ENCODE data around the gene GRIN2D.
"Not testable (repeated sequence)": the region's sequence is repeated elsewhere in the genome, so short reads cannot be mapped to it uniquely, and the experiment has no call there.

GRIN2D gene

DNA sequence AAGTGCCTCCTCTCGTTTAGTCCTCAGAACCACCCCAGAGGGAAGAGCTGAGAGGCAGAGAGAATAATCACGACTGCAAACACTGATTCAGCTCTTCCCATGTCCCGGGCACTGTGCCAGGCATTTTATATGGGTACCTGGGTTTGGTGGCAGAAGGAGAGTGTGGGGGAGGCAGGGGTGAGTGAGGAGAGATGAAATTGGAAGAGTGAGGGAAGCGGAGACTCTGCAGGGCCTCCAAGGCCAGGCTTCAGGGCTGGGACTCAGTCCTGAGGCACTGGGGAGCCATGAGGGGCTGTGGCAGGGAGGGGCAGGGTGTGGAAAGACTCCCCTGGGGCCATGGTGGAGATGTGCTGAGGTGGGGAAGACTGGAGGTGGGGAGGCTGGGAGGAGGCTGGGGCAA is 20.6 kb upstream of the GRIN2D start:
- DNase-seq, result no peak

DNA sequence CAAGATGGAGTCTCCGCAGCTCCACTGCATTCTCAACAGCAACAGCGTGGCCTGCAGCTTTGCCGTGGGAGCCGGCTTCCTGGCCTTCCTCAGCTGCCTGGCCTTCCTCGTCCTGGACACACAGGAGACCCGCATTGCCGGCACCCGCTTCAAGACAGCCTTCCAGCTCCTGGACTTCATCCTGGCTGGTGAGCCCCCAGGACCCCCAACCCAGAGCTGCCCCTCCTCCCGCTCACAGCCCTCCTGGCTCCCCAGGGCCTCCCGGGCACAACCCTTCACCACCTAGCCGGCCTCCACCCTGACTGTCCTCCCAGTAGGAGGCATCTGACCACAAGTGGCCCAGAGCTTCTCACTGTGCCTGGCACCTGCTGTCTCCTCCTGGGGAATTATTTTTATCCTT is 19.9 kb upstream of the GRIN2D start:
- DNase-seq, result no peak

DNA sequence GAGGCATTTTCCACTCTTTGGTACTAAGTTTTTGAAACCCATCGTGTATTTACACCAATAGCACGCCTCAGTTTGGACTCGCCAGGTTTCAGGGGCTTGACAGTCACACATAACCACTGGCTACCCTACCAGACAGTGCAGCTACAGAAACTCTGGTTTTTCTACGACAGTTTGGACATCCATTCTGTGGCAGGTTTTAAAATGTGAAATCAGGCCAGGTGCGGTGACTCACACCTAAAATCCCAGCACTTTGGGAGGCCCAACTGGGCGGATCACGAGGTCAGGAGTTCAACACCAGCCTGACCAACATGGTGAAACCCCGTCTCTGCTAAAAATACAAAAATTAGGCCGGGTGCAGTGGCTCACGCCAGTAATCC is 15.3 kb upstream of the GRIN2D start:
- no peak for DNase-seq

DNA sequence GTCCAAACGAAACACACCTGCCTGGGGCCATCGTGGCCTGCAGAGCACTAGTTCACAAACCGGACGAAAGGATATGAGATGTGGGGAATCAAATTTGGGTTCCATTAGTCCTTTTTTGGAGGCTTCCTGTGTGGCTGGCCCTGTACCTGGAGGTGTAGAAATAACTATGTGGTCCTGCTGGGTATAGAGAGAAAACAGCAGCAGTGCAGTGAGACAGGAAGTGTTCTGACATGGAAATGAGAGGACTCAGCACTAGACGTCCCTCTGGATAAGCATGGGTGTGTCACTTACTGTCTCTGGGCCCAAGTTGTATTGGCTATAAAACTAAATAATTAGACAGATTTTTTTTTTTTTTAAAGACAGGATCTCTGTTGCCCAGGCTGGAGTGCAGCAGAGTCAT is 14.4 kb upstream of the GRIN2D start:
- no peak for DNase-seq

DNA sequence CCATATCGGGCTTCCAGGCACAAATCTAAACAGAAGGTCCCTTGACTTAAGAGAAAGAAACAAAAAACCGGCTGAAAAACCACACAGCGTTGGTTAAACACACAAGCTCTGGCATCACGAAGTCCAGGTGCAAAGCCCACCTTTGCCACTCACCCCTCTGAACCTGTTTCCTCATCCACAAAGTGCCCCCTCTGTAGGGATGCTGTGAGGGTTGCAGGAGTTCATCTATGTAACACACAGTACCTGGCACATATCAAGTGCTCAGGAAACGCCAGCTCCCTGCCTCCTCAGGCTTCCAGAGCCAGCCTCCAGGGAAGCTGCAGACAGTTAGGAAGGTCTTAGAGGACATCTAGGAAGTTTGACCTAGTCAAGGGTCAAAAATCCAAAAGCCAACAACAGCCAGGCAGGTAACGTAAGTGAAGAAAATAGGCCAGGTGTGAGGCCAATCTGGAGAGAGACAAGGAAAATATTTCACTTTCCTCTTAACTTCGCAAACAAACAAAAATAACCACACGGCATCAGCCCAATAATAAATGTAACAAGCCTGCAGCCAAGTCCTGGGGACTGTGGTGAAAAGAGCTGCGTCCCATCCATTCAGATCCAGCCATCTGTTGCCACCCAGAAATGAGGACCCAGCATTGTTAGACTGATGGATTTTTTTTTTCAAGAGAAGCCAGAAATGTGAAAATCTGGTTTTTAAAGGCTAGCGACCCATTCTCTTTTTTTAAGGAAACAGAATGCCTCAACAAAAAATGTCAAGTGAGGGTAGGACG is 12.1 kb upstream of the GRIN2D start:
- DNase-seq, result no peak

DNA sequence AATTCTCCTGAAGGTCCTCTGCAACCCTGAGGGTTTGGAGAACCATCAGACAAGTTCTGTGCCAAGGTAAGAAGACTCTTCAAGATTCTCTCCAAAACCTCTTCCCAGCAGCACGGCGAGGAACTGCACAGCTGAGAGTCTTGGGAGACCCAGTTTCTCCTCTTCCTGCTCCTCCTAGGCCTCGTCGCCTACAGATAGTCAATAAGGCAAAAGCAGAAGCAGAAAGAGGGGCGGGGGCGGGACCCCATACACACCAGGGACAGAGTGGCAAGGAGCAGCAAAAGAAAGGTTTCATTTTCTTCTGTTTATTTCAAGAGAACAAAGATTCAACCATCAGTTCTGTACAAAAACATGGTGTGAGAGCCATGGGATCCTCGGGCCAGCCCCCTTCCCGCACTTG is 11.2 kb upstream of the GRIN2D start:
- DNase-seq, result no peak

DNA sequence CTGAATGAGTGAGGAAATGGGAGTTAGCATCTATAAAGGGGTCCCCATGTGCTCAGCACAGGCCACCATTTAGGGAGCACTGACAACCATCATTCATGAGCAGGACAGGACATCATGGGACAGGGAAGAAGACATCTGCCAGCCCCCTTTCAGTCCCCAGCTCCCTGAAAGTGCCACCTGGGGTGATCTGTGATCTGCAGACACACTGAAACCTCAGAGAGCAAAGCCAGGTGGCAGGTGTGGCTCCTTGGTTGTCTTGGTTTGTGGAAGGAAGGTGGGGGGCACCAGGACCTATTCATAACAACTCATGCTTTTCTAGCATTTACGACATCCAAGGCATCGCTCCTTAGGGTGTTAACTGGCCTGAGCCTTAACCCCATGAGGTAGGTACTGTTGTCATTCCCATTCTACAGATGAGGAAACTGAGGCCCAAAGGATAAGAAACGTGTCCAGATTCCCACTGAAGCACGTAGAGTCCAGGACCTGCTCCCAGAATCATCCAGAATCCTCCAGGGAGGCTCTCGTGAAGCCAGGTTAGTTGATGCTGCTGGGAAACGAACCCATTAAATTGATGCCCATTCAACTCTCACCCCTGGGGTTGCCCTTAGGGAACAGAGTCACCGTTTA is 7.9 kb upstream of the GRIN2D start:
- DNase-seq, result no peak

DNA sequence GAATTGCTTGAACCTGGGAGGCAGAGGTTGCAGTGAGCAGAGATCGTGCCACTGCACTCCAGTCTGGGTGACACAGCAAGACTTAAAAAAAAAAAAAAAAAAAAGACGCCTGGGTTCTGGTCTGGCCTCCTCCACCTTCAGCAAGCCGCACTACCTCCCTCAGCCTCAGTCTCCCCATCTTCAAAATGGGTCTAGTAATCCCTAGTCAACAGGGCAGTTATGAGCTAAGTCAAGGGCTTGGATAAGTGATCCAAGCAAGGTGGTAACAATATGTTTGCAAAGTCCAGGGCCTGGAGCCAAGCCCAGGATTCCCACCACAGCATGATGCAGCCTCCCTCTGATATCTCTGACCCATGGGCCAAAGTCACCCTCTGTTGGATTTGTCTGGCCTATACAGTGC is 6.5 kb upstream of the GRIN2D start:
- no peak for DNase-seq

DNA sequence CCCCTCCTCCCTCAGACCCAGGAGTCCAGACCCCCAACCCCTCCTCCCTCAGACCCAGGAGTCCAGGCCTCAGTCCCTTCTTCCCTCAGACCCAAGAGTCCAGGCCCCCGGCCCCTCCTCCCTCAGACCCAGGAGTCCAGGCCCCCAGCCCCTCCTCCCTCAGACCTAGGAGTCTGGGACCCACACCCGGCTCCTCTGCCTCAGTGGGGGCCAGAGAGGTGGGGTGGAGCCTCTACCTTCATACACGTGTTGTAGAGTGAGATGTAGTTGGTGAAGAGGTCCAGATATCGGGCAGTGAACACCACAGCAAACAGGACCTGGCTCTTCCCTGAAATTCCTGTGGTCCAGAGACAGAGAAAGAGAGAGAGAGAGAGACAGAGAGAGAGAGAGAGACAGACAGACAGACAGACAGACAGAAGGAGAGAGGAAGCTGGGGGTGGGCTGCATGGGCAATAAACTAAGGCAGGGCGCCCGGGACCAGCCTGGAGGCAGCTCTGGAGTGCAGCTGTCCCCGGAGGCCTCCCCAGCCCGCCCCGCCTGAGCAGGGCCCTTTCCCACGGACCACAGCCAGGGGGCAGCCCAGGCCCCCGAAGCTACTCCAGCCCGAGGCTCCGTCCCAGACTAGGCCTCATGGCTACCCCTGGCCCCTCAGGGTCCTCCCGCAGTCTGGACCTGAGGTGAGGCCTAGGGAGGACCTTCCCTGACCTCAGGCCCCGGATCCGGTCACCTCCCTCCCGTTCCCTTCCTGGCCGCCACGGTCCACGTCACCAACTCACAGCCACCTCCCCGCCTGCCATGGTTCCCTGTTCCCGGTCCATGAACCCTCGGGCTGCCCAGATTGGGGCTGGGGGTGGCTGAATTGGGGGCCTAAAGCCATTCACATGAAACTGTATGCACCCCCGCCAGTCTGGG is 3.0 kb upstream of the GRIN2D start:
- peak; percentile 54 for DNase-seq

DNA sequence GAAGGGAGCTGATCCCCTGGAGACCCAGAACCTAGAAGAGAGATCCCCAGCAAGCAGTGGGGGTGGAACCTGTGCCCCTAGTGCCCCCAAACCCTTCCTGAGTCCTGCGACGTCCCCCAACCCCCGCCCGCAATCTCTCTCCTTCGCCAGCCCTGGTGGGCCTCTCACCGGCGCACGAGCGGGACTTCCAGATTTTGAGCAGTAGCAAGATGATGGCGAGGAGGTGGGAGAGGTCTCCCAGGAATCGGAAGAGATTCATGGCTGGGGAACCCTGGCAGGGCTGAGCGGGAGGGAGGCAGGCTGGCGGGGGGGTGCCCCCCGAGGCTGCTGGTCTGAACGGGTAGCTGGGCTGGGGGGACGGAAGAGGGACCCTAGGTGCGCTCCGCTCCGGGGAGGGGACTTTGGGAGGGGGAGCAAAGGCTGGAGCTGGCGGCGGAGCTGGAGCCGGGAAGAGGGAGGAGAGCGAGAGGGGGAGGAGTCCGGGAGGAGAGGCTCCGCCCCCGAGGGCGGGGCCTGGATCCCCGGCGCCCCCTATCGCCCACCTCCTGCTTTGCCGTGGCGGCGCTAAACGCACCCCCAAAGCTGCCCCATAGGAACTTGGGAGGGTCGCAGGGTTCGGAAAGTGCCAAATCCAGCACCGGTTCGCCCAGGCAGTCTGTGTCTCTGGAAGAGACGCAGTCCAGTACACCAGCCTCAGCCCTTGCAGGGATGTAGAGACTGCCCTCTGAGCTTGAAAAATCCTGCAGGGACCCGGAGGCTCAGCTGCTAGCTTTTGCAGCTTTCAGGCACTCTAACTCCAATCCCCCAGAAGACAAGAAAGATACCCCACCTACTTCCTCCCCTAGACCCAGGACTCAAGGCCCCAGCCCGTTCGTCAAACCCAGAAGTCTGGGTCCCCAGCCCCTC is 2.1 kb upstream of the GRIN2D start, which contains the start of gene KDELR1:
TSS of gene KDELR1 (minus strand) at position 452 of the 906 bp plus-strand sequence. CDS start at position 259, 193 bp downstream.
- DNase-seq, result peak; percentile 60

DNA sequence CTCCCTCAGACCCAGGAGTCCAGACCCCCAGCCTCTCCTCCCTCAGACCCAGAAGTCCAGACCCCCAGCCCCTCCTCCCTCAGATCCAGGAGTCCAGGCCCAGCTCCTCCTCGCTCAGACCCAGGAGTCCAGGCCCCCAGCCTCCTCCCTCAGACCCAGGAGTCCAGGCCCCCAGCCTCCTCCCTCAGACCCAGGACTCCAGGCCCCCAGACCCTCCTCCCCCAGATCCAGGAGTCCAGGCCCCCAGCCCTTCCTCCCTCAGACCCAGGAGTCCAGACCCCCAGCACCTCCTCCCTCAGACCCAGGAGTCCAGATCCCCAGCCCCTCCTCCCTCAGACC is 1.5 kb upstream of the GRIN2D start:
- not testable (repeated sequence) for DNase-seq

DNA sequence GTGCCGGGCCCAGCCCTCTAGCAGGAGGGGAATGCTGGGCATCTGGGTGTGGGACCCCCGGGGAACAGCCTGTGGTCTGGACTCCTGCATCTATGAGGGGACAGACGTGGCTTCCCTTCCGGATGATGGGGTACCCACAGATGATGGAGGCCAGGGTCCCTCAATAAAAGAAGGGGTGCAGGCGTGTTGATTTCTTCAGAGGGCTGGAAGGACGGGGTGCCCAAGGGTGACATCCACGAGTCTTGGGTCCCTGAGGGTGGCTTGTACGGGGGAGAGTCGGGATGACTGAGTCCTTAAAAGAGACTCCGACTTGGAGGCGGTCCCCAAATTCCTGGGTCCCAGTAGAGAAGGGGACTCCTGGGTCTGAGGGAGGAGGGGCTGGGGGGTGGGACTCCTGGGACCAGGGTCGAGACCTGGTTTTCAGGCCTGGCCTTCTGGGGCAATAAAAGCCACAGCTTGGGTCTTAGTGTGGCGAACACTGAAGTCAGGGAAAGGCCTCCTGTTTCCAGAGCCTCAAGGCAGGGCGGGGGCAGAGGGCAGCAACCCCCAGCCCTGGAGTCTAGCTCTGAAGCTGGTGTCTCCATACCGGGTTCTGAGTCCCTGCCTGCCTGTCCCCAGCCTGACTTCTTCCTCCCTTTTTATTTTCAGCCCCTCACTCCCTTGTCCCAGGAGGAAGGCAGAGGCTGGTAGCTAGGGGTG is 459 bp upstream of the GRIN2D start:
- DNase-seq, result no peak

DNA sequence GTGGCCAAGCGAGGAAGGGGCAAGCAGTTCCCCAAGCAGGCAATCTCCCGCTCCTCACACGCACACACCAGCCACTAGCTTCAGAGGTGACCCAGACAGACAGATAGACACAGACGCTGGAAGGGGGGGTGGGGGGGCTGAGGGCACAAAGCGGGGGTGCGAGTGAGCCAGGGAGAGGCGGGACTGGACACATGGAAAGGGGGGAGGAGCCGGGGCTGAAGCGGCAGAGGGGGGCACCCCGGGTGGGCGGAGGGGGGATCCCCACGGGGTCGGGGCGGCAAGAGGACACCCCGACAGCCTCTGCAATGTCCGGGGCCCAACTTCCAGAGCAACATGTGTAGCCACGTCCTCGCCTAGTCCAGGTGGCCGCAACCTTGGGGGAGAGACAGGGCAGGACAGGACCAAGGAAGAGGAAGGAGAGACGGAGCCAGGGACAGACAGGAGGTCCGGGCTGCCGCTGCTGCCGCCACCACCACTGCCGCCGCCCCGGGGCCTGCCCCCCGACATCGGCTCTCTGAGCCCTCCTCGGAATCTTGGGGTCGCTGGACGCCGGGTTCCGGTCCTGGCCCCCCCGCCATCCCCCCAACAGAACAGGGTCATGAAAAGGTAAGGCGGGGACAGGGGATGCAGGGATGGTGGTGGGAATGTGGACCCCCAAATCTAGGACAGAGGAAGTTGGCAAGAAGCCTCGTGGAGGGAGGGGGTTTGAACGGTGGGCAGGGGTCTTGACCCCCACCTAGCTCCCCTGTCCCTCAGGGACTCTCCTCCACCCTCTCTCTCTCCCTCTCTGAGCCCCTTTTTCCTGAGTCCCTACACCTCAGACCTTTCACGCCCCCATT is 1.1 kb downstream of the GRIN2D start:
- no peak for DNase-seq

DNA sequence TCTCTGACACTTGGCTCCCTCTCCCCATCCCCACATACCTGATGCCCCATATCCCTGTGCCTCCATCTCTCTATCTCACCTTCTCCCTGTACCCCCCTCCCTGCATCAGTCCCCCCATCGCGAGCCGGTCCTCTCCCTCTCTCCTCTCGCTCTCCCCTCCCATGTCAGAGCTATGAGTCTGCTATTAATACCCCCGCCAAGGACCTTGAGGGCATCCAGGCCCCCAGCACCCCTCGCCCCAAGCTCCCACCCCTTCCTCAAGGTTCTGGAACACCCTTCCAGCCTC is 1.6 kb downstream of the GRIN2D start:
- DNase-seq, result no peak

DNA sequence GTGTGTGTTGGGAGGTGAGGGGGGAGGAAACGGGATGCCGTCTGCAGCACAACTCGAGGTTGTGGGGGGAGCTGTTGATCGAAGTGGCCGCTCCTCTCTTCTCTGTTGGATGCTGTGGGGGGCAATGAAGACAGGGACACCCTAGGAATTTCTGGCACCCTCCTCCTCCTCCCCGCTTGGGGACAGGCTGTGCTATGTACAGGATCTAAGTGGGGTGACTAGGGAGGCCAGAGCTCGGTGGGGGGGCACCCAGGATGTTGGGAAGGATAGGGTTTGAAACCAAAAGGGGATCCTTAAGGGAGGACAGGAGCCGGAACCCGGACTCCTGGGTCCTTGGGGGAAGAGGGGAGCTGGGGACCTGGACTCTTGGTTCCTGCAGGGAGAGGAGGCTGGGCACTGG is 2.0 kb downstream of the GRIN2D start:
- DNase-seq, result no peak

DNA sequence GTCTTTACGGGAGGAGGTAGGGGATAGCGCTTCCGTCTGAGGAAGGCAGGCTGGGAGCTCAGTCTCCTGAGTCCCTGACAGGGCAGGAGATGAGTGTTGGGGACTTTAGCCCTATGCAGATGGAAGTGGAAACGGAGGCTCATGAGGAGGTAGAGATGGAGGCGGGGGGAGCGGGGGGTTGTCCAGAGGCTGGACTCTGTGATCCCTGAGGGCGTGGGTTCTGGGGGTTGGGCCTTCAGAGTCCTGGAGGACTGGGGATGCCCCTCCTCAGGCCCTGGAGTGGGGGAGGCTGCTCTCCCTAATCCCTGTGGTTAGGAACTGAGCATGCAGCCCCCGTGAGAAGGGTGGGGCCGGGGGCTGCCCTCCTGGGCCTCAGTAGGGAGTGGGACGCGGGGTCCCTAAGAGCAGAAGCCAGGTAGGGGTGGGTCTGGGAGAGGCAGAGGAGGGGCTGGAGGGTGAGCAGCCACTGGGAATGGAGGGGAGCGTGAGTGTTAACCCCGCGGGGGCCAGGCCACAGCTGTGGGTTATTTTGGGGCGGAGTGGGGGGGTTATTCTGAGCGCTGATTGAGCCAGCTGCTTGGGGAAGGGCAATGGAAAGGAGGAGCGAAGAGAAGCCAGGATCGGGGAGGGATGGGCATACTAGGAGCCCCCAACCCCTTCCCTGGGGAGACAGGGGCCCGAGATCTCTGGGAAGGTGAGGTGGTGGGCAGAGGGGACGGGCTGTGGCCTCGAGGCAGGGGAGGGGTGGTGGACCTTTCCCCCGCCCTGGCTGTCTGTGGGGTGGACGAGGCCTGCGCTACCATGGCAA is 2.8 kb downstream of the GRIN2D start:
- DNase-seq, result no peak

DNA sequence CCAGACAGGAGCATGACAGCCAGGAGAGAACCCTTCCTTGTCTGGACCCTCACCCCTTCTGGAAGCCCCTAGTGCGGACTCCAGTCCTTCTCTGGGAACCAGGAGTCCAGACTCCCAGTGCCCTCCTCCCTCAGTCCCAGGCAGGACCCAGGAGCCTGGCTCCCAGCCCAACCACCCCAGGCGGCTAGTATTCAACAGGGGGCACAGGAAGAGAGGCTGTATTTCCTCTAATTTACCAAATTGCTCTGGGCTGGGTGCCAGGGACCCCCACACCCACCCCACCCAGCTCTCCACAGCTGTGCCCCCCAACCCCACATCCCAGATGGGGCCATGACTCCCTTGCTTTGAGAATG is 3.3 kb downstream of the GRIN2D start:
- no peak for DNase-seq

DNA sequence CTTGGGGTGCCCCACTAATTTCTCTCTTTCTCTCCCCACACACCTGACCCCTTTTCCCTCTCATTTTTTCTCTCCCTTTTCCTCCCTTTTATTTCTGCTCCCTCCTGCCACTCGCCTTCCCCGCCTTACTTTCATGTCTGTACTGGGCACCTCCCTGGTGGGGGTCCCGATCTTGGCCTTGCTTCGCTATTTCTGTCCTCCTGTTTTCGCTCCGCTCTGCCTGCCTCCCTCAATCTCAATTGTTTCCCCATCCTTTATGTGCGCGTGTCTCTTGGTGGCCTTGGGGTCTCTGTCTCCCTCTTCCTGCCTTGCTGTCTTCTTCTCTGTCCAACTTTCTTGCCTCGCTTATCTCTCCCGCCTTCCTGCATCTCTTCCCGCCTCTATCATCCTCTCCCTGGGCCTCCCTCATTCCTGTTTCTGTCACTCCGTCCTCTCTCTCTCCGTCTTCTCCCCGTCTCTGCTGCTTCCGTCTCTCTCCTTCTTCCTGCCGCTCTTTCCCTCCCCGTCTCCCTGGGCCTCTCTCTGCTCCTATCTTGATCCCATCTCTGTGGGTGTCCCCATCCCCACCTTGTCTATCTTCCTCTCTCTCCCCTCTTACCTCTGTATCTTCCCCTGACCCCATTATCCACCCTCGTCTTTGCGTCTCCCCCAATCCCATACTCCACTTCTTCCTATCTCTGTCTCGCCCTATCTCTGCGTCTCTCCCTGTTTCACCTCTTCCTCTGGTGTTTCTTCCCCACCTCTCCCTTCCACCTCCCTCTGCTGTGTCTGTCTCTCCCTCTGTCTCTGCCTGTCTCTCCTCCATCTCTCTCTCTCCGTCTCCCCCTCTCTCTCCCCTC is 4.0 kb downstream of the GRIN2D start:
- no peak for DNase-seq

DNA sequence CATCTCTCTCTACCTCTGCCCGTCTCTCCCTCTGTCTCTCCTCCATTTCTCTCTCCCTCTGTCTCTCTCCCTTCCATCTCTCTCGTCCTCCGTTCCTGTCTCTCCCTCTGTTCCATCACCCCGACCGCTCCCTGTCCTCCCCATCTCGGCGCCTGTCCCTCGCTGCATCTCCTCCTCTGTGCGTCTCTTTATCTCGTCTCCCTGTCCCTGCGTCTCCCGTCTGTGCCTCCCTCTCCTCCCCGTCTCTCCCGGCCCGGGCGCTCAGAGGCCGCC is 4.6 kb downstream of the GRIN2D start:
- no peak for DNase-seq
